Measurements from ENCODE around the gene ROR2.
"Not testable (repeated sequence)": the region's sequence is repeated elsewhere in the genome, so short reads cannot be mapped to it uniquely, and the experiment has no call there.

GRCh38 chr9:91614044-91614443 is 336.0 kb downstream of the ROR2 start:
- TF ChIP-seq EZH2 (IDR thresholded peaks at IDR 0.05); POLR2AphosphoS5 (IDR thresholded peaks at IDR 0.05; ENCODE audit: borderline replicate concordance, low read depth, low read length); FOXP2 (optimal IDR thresholded peaks at IDR 0.05; ENCODE audit: control extremely low read depth, extremely low read length, insufficient read depth): not testable (repeated sequence)

Data from SK-N-MC (cell line).